Measurements from ENCODE around the gene TATDN2.

DNA sequence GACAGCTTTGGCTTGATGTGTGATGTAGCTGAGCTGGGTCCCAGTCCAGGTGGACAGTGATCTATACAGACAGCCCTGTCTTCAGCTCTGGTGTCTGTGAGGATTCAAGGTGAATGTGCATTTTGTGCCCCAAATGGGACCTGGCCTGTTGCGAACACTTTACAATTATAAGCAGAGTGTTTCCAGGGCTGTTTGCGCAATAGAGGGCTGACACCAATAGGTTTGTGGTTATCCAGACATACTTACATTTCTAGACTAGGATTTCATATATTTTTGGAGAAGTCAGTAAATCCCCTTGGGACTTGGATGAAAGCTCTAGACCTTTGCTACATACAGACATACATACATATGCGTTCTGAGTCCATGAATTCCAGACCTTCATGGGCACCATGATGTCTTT, 4.2 kb upstream of the TATDN2 start:
- TF ChIP-seq POLR2A (IDR thresholded peaks at IDR 0.05): no peak
- TF ChIP-seq, protein P1, sequence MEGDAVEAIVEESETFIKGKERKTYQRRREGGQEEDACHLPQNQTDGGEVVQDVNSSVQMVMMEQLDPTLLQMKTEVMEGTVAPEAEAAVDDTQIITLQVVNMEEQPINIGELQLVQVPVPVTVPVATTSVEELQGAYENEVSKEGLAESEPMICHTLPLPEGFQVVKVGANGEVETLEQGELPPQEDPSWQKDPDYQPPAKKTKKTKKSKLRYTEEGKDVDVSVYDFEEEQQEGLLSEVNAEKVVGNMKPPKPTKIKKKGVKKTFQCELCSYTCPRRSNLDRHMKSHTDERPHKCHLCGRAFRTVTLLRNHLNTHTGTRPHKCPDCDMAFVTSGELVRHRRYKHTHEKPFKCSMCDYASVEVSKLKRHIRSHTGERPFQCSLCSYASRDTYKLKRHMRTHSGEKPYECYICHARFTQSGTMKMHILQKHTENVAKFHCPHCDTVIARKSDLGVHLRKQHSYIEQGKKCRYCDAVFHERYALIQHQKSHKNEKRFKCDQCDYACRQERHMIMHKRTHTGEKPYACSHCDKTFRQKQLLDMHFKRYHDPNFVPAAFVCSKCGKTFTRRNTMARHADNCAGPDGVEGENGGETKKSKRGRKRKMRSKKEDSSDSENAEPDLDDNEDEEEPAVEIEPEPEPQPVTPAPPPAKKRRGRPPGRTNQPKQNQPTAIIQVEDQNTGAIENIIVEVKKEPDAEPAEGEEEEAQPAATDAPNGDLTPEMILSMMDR (IDR thresholded peaks at IDR 0.05): no peak

Data from uterus (tissue), 2 donors.